GM21447 (cell line): ENCODE results near the gene HIBCH.

Experiments used
- ATAC-seq: cut with Tn5 transposase; IDR thresholded peaks from one replicate; pipeline ENCODE4 v1.9.1; 2021; ENCODE audit not compliant: unreplicated experiment

HIBCH gene

GRCh38 chr2:190199109-190199508 lies 120.5 kb downstream of the HIBCH start:
- ATAC-seq = no peak

- ATAC-seq = no peak
Observed at GRCh38 chr2:190197143-190197720, 122.4 kb downstream of the HIBCH start.

- ATAC-seq = no peak
Observed at GRCh38 chr2:190190507-190191162, 129.0 kb downstream of the HIBCH start.

- no peak for ATAC-seq
Observed at GRCh38 chr2:190188289-190188688, 131.3 kb downstream of the HIBCH start.

GRCh38 chr2:190186238-190186637 lies 133.4 kb downstream of the HIBCH start:
- no peak for ATAC-seq

GRCh38 chr2:190185380-190185779 lies 134.2 kb downstream of the HIBCH start:
- no peak for ATAC-seq

- no peak for ATAC-seq
Observed at GRCh38 chr2:190184460-190184859, 135.2 kb downstream of the HIBCH start.

GRCh38 chr2:190183539-190183938 lies 136.1 kb downstream of the HIBCH start:
- no peak for ATAC-seq

GRCh38 chr2:190182071-190182524 lies 137.5 kb downstream of the HIBCH start:
- ATAC-seq = peak; percentile 41

- ATAC-seq = no peak
Observed at GRCh38 chr2:190181123-190181669, 138.4 kb downstream of the HIBCH start.

- peak; percentile 75 for ATAC-seq
Observed at GRCh38 chr2:190180313-190181122, 139.1 kb downstream of the HIBCH start.

- no peak for ATAC-seq
Observed at GRCh38 chr2:190179754-190180312, 139.8 kb downstream of the HIBCH start.

- ATAC-seq = no peak
Observed at GRCh38 chr2:190178066-190178722, 141.4 kb downstream of the HIBCH start.

- ATAC-seq = no peak
Observed at GRCh38 chr2:190177249-190178040, 142.2 kb downstream of the HIBCH start.

- ATAC-seq = no peak
Observed at GRCh38 chr2:190173392-190173791, 146.2 kb downstream of the HIBCH start.

- no peak for ATAC-seq
Observed at GRCh38 chr2:190170673-190171072, 149.0 kb downstream of the HIBCH start.

GRCh38 chr2:190169221-190170072 lies 150.2 kb downstream of the HIBCH start:
- ATAC-seq = no peak

GRCh38 chr2:190167702-190168101 lies 151.9 kb downstream of the HIBCH start:
- no peak for ATAC-seq

GRCh38 chr2:190165491-190165890 lies 154.1 kb downstream of the HIBCH start:
- no peak for ATAC-seq
